HepG2 (cell line): ENCODE measurements around the gene KIF13A. TPM values are rescaled to one million over a fixed set of nuclear protein-coding genes. Genes with fewer than 3 reads are reported as not detected.

Experiments used
- AKNA ChIP-seq: sonication (generic); formaldehyde crosslinking; IDR thresholded peaks from 2 replicates; pipeline ENCODE4 v1.4.0; 2020; ENCODE audit warnings: missing genetic modification reagents, borderline replicate concordance
- ARID3A ChIP-seq: IDR thresholded peaks from 2 replicates; pipeline ENCODE4 v1.6.1; 2012; ENCODE audit warnings: low read depth, low read length, improper control_type of control experiment
- BORCS8-MEF2B ChIP-seq: sonication (generic); formaldehyde crosslinking; IDR thresholded peaks from 2 replicates; pipeline ENCODE4 v1.8.0; 2022; ENCODE audit warnings: mild to moderate bottlenecking, missing genetic modification reagents
- BRD4 ChIP-seq: sonication (generic); formaldehyde crosslinking; IDR thresholded peaks from 2 replicates; pipeline ENCODE4 v1.4.0; 2020; ENCODE audit warnings: missing genetic modification reagents
- DBP ChIP-seq: sonication (generic); formaldehyde crosslinking; IDR thresholded peaks from 2 replicates; pipeline ENCODE4 v1.4.0; 2020; ENCODE audit warnings: missing genetic modification reagents; ENCODE audit errors: not compliant biosample characterization
- GLMP ChIP-seq: sonication (generic); formaldehyde crosslinking; IDR thresholded peaks from 2 replicates; pipeline ENCODE4 v1.9.0; 2021; ENCODE audit warnings: missing genetic modification reagents, mild to moderate bottlenecking, borderline replicate concordance
- PATZ1 ChIP-seq: sonication (generic); formaldehyde crosslinking; IDR thresholded peaks from 2 replicates; pipeline ENCODE4 v1.4.0; 2020; ENCODE audit warnings: missing genetic modification reagents
- TFAP4 ChIP-seq: sonication (generic); IDR thresholded peaks from 2 replicates; pipeline ENCODE4 v1.6.1; 2016; ENCODE audit warnings: low read depth, borderline replicate concordance
- ZNF17 ChIP-seq: sonication (generic); formaldehyde crosslinking; IDR thresholded peaks from 2 replicates; pipeline ENCODE4 v1.5.0; 2020; ENCODE audit warnings: mild to moderate bottlenecking, missing genetic modification reagents
- ZNF280B ChIP-seq: sonication (generic); formaldehyde crosslinking; IDR thresholded peaks from 2 replicates; pipeline ENCODE4 v1.5.0; 2020; ENCODE audit warnings: missing genetic modification reagents, mild to moderate bottlenecking, borderline replicate concordance
- ZNF446 ChIP-seq: sonication (generic); formaldehyde crosslinking; IDR thresholded peaks from 2 replicates; pipeline ENCODE4 v1.5.0; 2020; ENCODE audit warnings: mild to moderate bottlenecking, missing genetic modification reagents
- ZNF501 ChIP-seq: sonication (generic); formaldehyde crosslinking; IDR thresholded peaks from 2 replicates; pipeline ENCODE4 v1.5.1; 2020; ENCODE audit warnings: mild to moderate bottlenecking, moderate library complexity, missing genetic modification reagents
- ZNF550 ChIP-seq: sonication (generic); formaldehyde crosslinking; IDR thresholded peaks from 2 replicates; pipeline ENCODE4 v1.4.0; 2020; ENCODE audit warnings: mild to moderate bottlenecking, missing genetic modification reagents, borderline replicate concordance
- ZNF598 ChIP-seq: sonication (generic); formaldehyde crosslinking; IDR thresholded peaks from 2 replicates; pipeline ENCODE4 v1.5.1; 2020; ENCODE audit warnings: mild to moderate bottlenecking, missing genetic modification reagents, borderline replicate concordance
- ZSCAN25 ChIP-seq: sonication (generic); formaldehyde crosslinking; IDR thresholded peaks from 2 replicates; pipeline ENCODE4 v1.8.0; 2022; ENCODE audit warnings: mild to moderate bottlenecking, missing genetic modification reagents
- polyA plus RNA-seq, 8 experiments: library from polyadenylated mRNA; depleted of rRNA in 3 of 8; stranded (reverse) in 7 of 8; unstranded in 1 of 8; fragments of >200 nt; fragmentation: Illumina TruSeq in 4 of 8; extraction: Trizol in 4 of 8; gene quantifications; 2 replicates each; pipeline versions ENCODE4 v1.2.1 to v1.2.3, GENCODE V29; 2011 to 2016; ENCODE audit warnings: low read depth in 4 of 8, missing spikeins in 1 of 8, mixed read lengths in 1 of 8; ENCODE audit not compliant: insufficient read depth in 1 of 8
- total RNA-seq, 5 experiments: library from RNA; depleted of rRNA; stranded (reverse); fragments of >200 nt; fragmentation: Illumina TruSeq; extraction: Trizol; gene quantifications; 2 replicates each; pipeline ENCODE4 v1.2.3, GENCODE V29; 2016; ENCODE audit warnings: low read depth in 1 of 5

Gene KIF13A
- total and polyA plus RNA-seq, 2 of the 13 experiments (the other 11 are each of a cell fraction or from before 2014, with no cell fraction given), result 21.1 to 37.2 TPM

GRCh38 chr6:17932330-17932852, 55.0 kb downstream of the KIF13A start (continued):
- TF ChIP-seq PATZ1 (CRISPR knock-in tag) (peak; percentile 88), BORCS8-MEF2B (CRISPR knock-in tag) (no peak), GLMP (no peak), ARID3A (no peak), TFAP4 (peak; percentile 48; the same call in 1 of the 2 replicates), BRD4 (no peak), ZNF550 (CRISPR knock-in tag) (no peak), ZNF280B (no peak), ZNF501 (CRISPR knock-in tag) (no peak; the same call in 1 of the 2 replicates), ZNF598 (no peak), ZNF17 (CRISPR knock-in tag) (no peak), ZSCAN25 (CRISPR knock-in tag) (no peak), DBP (CRISPR knock-in tag) (no peak), AKNA (CRISPR knock-in tag) (no peak), ZNF446 (CRISPR knock-in tag) (no peak)
